Measurements from ENCODE around the gene RBM23. TPM values are rescaled to one million over a fixed set of nuclear protein-coding genes. Genes with fewer than 3 reads are reported as not detected.
"Not testable (repeated sequence)": the region's sequence is repeated elsewhere in the genome, so short reads cannot be mapped to it uniquely, and the experiment has no call there.

Gene RBM23
- total and polyA plus RNA-seq, 2 donors (not counting 3 experiments of a cell fraction or from before 2014, with no cell fraction given): 67.7 to 68.9 TPM

- BruUV-seq (replicated peaks); FAIRE-seq; H3K4me2 ChIP-seq (ENCODE audit: insufficient read depth, low read length); H3K27ac ChIP-seq (ENCODE audit: insufficient read depth, low read depth, low read length); H4K20me1 ChIP-seq (replicated peaks; ENCODE audit: control insufficient read depth, extremely low read depth, insufficient read depth, low read length); H2AFZ ChIP-seq (ENCODE audit: low read depth, low read length); H3K27me3 ChIP-seq (ENCODE audit: control insufficient read depth in 2 of 2, insufficient read depth in 2 of 2, low read length in 2 of 2); H3K79me2 ChIP-seq (ENCODE audit: control insufficient read depth, insufficient read depth, low read length); H3K36me3 ChIP-seq (ENCODE audit: control insufficient read depth in 2 of 2, extremely low read depth in 1 of 2, insufficient read depth in 2 of 2, low read length in 2 of 2); H3K9ac ChIP-seq (replicated peaks; ENCODE audit: extremely low read depth, insufficient read depth, low read length); H3K9me3 ChIP-seq (replicated peaks; ENCODE audit: control insufficient read depth, insufficient read depth, low read length); H3K4me1 ChIP-seq (ENCODE audit: control insufficient read depth, extremely low read depth, insufficient read depth, low read length); H3K4me3 ChIP-seq (replicated peaks in 1 of 3; ENCODE audit: insufficient read depth in 1 of 3, low read depth in 1 of 3, low read length in 3 of 3); H3K9me1 ChIP-seq (replicated peaks; ENCODE audit: control insufficient read depth, extremely low read depth, insufficient read depth, low read length); DNase-seq (ENCODE audit: low read depth, low spot score); intact Hi-C loops (cut with micrococcal nuclease); dilution Hi-C loops (cut with MboI; ENCODE audit: extremely low pct_ligation_motif_present, low sequenced_read_pairs): not testable (repeated sequence)
- ChIA-PET POLR2A (interaction anchor here (0.7 kb wide), 1 partner anchor 298 kb away, joined by 5 read pairs; no protein-coding TSS in a partner anchor), CTCF (interaction anchor here (0.8 to 3.3 kb wide), 5 partner anchors 12 to 290 kb away, joined by 3 to 19 read pairs (median 4); partner anchors contain the start of gene LRP10)
These were observed 58.6 kb downstream of the RBM23 start for GRCh38 chr14:22860377-22860776.

- H3K4me1 ChIP-seq (ENCODE audit: control insufficient read depth, extremely low read depth, insufficient read depth, low read length): peaks cover 18% of the 10 kb centered on the region
- no peaks in the 10 kb centered on the region for H3K27me3 ChIP-seq (ENCODE audit: control insufficient read depth in 2 of 2, insufficient read depth in 2 of 2, low read length in 2 of 2)
- H3K9me1 ChIP-seq (replicated peaks; ENCODE audit: control insufficient read depth, extremely low read depth, insufficient read depth, low read length): no peaks in the 10 kb centered on the region
- H3K4me3 ChIP-seq (replicated peaks in 1 of 3; ENCODE audit: insufficient read depth in 1 of 3, low read depth in 1 of 3, low read length in 3 of 3): no peak overlapping the region
- intact Hi-C loops (cut with micrococcal nuclease) (loop anchor here (10.0 kb wide), 1 partner anchor 382 kb away; no protein-coding TSS in a partner anchor), dilution Hi-C loops (cut with MboI; ENCODE audit: extremely low pct_ligation_motif_present, low sequenced_read_pairs) (no loop called here)
- no TSS peak for BruUV-seq (replicated peaks)
- H3K27ac ChIP-seq (ENCODE audit: insufficient read depth, low read depth, low read length): no peak overlapping the region
- H4K20me1 ChIP-seq (replicated peaks; ENCODE audit: control insufficient read depth, extremely low read depth, insufficient read depth, low read length): no peaks in the 10 kb centered on the region
- TF ChIP-seq GATA2 (IDR thresholded peaks at IDR 0.05; ENCODE audit: insufficient read depth, insufficient read length, low read depth, low read length): no peak
- no peak for TF ChIP-seq CTCF (IDR thresholded peaks at IDR 0.05; ENCODE audit: extremely low read depth in 1 of 2, insufficient read depth in 1 of 2, low read depth in 1 of 2, low read length in 2 of 2)
- TF ChIP-seq POLR2A (IDR thresholded peaks at IDR 0.05; ENCODE audit: low read depth, low read length): no peak
- TF ChIP-seq POLR2AphosphoS5 (IDR thresholded peaks at IDR 0.05; ENCODE audit: insufficient read depth, low read depth, low read length): no peak
- TF ChIP-seq MAX (IDR thresholded peaks at IDR 0.05; ENCODE audit: insufficient read depth, insufficient read length): no peak
- no peak for TF ChIP-seq MYC (IDR thresholded peaks at IDR 0.05; ENCODE audit: low read depth, low read length)
- TF ChIP-seq FOS (IDR thresholded peaks at IDR 0.05; ENCODE audit: borderline replicate concordance, insufficient read depth, low read length): no peak
- no peak for TF ChIP-seq JUN (IDR thresholded peaks at IDR 0.05; ENCODE audit: borderline replicate concordance, insufficient read depth, insufficient read length, low read depth)
- TF ChIP-seq EZH2 (IDR thresholded peaks at IDR 0.05; ENCODE audit: borderline replicate concordance, low read depth, low read length, severe bottlenecking): no peak
- FAIRE-seq: no peak
- CTCF ChIA-PET: interaction anchor here (1.9 to 10.2 kb wide), 5 partner anchors 21 to 285 kb away, joined by 9 to 313 read pairs (median 106); partner anchors contain the start of genes MMP14 and MRPL52
- DNase-seq (ENCODE audit: low read depth, low spot score): no peak
- POLR2A ChIA-PET: no interaction called here
- H3K36me3 ChIP-seq (ENCODE audit: control insufficient read depth in 2 of 2, extremely low read depth in 1 of 2, insufficient read depth in 2 of 2, low read length in 2 of 2): no peaks in the 10 kb centered on the region
- H3K79me2 ChIP-seq (ENCODE audit: control insufficient read depth, insufficient read depth, low read length): no peaks in the 10 kb centered on the region
- H2AFZ ChIP-seq (ENCODE audit: low read depth, low read length): no peak overlapping the region
- H3K9me3 ChIP-seq (replicated peaks; ENCODE audit: control insufficient read depth, insufficient read depth, low read length): no peaks in the 10 kb centered on the region
- no peak overlapping the region for H3K9ac ChIP-seq (replicated peaks; ENCODE audit: extremely low read depth, insufficient read depth, low read length)
- no peak overlapping the region for H3K4me2 ChIP-seq (ENCODE audit: insufficient read depth, low read length)
These were observed 62.5 kb downstream of the RBM23 start for GRCh38 chr14:22856428-22856827.

Measured in endothelial cell of umbilical vein (primary cell).